Stomach (tissue), 9 donors: ENCODE results near the gene FBXO36. TPM values are rescaled to one million over a fixed set of nuclear protein-coding genes. Genes with fewer than 3 reads are reported as not detected.
"Not testable (repeated sequence)": the region's sequence is repeated elsewhere in the genome, so short reads cannot be mapped to it uniquely, and the experiment has no call there.

Experiments used
- DNase-seq, 2 donors: peaks; one replicate each; pipeline versions ENCODE4 v3.0.0 to v3.0.0-alpha.2; 2013 to 2019
- H3K27ac ChIP-seq, 5 donors: fragments of 200-600 bp in 4 of 5; sonication (generic) in 4 of 5; one replicate each; pipeline ENCODE4 v1.5.1; 2013 to 2019; ENCODE audit warnings: mild to moderate bottlenecking in 1 of 5, moderate library complexity in 1 of 5
- H3K27me3 ChIP-seq, 3 donors: fragments of 200-600 bp; sonication (generic); one replicate each; pipeline ENCODE4 v1.5.1; 2017 to 2019; ENCODE audit warnings: mixed run types in 1 of 3
- H3K36me3 ChIP-seq, 4 donors: fragments of 200-600 bp; sonication (generic); 1 replicate in 3 of 4; 2 replicates in 1 of 4; pipeline ENCODE4 v1.5.1; 2016 to 2019
- H3K4me1 ChIP-seq, 4 donors: fragments of 200-600 bp; sonication (generic); one replicate each; pipeline ENCODE4 v1.5.1; 2016 to 2019
- H3K4me3 ChIP-seq, 4 donors: fragments of 200-600 bp; sonication (generic) in 3 of 4; one replicate each; pipeline ENCODE4 v1.5.1; 2016 to 2019; ENCODE audit warnings: mild to moderate bottlenecking in 1 of 4
- H3K9me3 ChIP-seq, 4 donors: fragments of 200-600 bp; sonication (generic); one replicate each; pipeline ENCODE4 v1.5.1; 2016 to 2019
- CTCF ChIP-seq, 7 experiments: fragments of 450-650 bp in 4 of 7; fragments of 200-600 bp in 3 of 7; sonication (generic) in 3 of 7; IDR thresholded peaks; one replicate each; pipeline ENCODE4 v1.5.1; 2016 to 2019; ENCODE audit warnings: antibody characterized with exemption in 7 of 7, control low read depth in 2 of 7, mild to moderate bottlenecking in 1 of 7
- EP300 ChIP-seq: sonication (generic); formaldehyde crosslinking; IDR thresholded peaks from one replicate; pipeline ENCODE4 v1.6.1; 2017; ENCODE audit warnings: antibody characterized with exemption
- POLR2A ChIP-seq, 4 donors: fragments of 450-650 bp; IDR thresholded peaks; one replicate each; pipeline ENCODE4 v1.6.1; 2016; ENCODE audit warnings: antibody characterized with exemption in 4 of 4, control low read depth in 2 of 4, mild to moderate bottlenecking in 1 of 4, moderate library complexity in 1 of 4
- POLR2AphosphoS5 ChIP-seq, 3 donors: sonication (generic); formaldehyde crosslinking; IDR thresholded peaks; one replicate each; pipeline ENCODE4 v1.6.1; 2016; ENCODE audit warnings: antibody characterized with exemption in 3 of 3
- WGBS, 5 donors: extraction: QIAGEN DNeasy Blood & Tissue Kit in 3 of 5; methylation state at CpG; one replicate each; pipeline versions ENCODE4 v1.1.5 to v1.1.7; 2013 to 2018; 5-methylcytosine and 5-hydroxymethylcytosine counted together
- intact Hi-C: fragments of 100-400 bp; cut with DNase I; formaldehyde crosslinking; loops from one replicate; pipeline ENCODE4 v1.15.1; 2023; ENCODE audit warnings: low total_unique reads
- polyA plus RNA-seq, 3 donors: library from polyadenylated mRNA; stranded (reverse); fragments of 200-250 nt; gene quantifications; one replicate each; pipeline ENCODE4 v1.2.3, GENCODE V29; 2013
- total RNA-seq, 5 donors: library from RNA; depleted of rRNA; stranded (reverse); fragments of >200 nt; gene quantifications; one replicate each; pipeline versions ENCODE4 v1.1.0 to v1.2.3, GENCODE V29; 2014 to 2016
- donor health status: healthy with polysubstance abuse.
- donor health status: Bipolar disorder and iron deficiency.
- donor health status: healthy.

The FBXO36 gene
- total and polyA plus RNA-seq, 8 donors: 0.58 to 12.1 (median 1.2) TPM; not detected in 1

GRCh38 chr2:229896857-229897256, 25.4 kb upstream of the FBXO36 start:
- H3K27me3 ChIP-seq: no peaks in the 10 kb centered on the region
- WGBS, 5 donors: 39 to 63% (median 56%) methylated on average over 1 of the region's 1 CpG
- peaks cover 14 to 64% (median 33%) of the 10 kb centered on the region in 4 donors for H3K4me1 ChIP-seq
- intact Hi-C loops: no loop called here
- H3K36me3 ChIP-seq: peaks cover 0 to 21% (median 2%) of the 10 kb centered on the region in 4 donors
- H3K27ac ChIP-seq: no peak overlapping the region
- no peak overlapping the region for H3K4me3 ChIP-seq
- H3K9me3 ChIP-seq: no peaks in the 10 kb centered on the region
- TF ChIP-seq POLR2AphosphoS5 (IDR thresholded peaks at IDR 0.05) (no peak), POLR2A (IDR thresholded peaks at IDR 0.05) (no peak), EP300 (no peak), CTCF (IDR thresholded peaks at IDR 0.05) (no peak)
- no peak for DNase-seq

- Histone ChIP-seq H3K4me1 (peaks cover 14 to 79% (median 42%) of the 10 kb centered on the region in 4 donors), H3K4me3 (no peak overlapping the region), H3K27ac (no peak overlapping the region), H3K36me3 (peaks cover 0 to 32% (median 11%) of the 10 kb centered on the region in 4 donors), H3K27me3 (no peaks in the 10 kb centered on the region), H3K9me3 (no peaks in the 10 kb centered on the region)
- DNase-seq: no peak
- intact Hi-C loops: no loop called here
- 91 to 98% (median 95%) methylated on average over 3 of the region's 3 CpGs for WGBS, 5 donors
- no peak for TF ChIP-seq POLR2A (IDR thresholded peaks at IDR 0.05)
- TF ChIP-seq EP300: no peak
- no peak for TF ChIP-seq CTCF (IDR thresholded peaks at IDR 0.05)
- no peak for TF ChIP-seq POLR2AphosphoS5 (IDR thresholded peaks at IDR 0.05)
Observed at GRCh38 chr2:229899604-229900003, 22.7 kb upstream of the FBXO36 start.

- TF ChIP-seq EP300: no peak
- TF ChIP-seq POLR2A (IDR thresholded peaks at IDR 0.05): no peak
- TF ChIP-seq POLR2AphosphoS5 (IDR thresholded peaks at IDR 0.05): no peak
- no peak for TF ChIP-seq CTCF (IDR thresholded peaks at IDR 0.05)
- peaks cover 14 to 77% (median 42%) of the 10 kb centered on the region in 4 donors for H3K4me1 ChIP-seq
- H3K36me3 ChIP-seq: peaks cover 0 to 36% (median 13%) of the 10 kb centered on the region in 4 donors
- H3K4me3 ChIP-seq: no peak overlapping the region
- no peak for DNase-seq
- H3K27me3 ChIP-seq: no peaks in the 10 kb centered on the region
- WGBS, 5 donors: 70 to 81% (median 78%) methylated on average over 3 of the region's 3 CpGs
- H3K27ac ChIP-seq: no peak overlapping the region
- H3K9me3 ChIP-seq: no peaks in the 10 kb centered on the region
- intact Hi-C loops: no loop called here
Observed at GRCh38 chr2:229900012-229900411, 22.3 kb upstream of the FBXO36 start.

- Histone ChIP-seq H3K36me3 (peaks cover 0 to 37% (median 14%) of the 10 kb centered on the region in 4 donors), H3K4me1 (peaks cover 14 to 75% (median 42%) of the 10 kb centered on the region in 4 donors)
- H3K27me3 ChIP-seq, H3K9me3 ChIP-seq, H3K4me3 ChIP-seq, DNase-seq, intact Hi-C loops, H3K27ac ChIP-seq: not testable (repeated sequence)
- 88 to 94% (median 90%) methylated on average over 9 of the region's 9 CpGs for WGBS, 5 donors
Observed at GRCh38 chr2:229900514-229900913, 21.8 kb upstream of the FBXO36 start.

GRCh38 chr2:229901819-229902218, 20.5 kb upstream of the FBXO36 start:
- Histone ChIP-seq H3K27ac (no peak overlapping the region), H3K4me3 (no peak overlapping the region), H3K27me3 (no peaks in the 10 kb centered on the region), H3K9me3 (no peaks in the 10 kb centered on the region), H3K36me3 (peaks cover 0 to 42% (median 17%) of the 10 kb centered on the region in 4 donors), H3K4me1 (peaks cover 14 to 66% (median 41%) of the 10 kb centered on the region in 4 donors)
- TF ChIP-seq POLR2AphosphoS5 (IDR thresholded peaks at IDR 0.05) (no peak), EP300 (no peak), POLR2A (IDR thresholded peaks at IDR 0.05) (no peak)
- 47 to 60% (median 57%) methylated on average over 3 of the region's 3 CpGs for WGBS, 5 donors
- intact Hi-C loops: no loop called here
- DNase-seq: peak in 1 of 2 donors; percentile 23
